Stimulated activated effector memory CD8-positive, alpha-beta T cell treated with anti-CD3 and anti-CD28 coated beads, Interleukin-12 subunit alpha, Interleukin-12 subunit beta, amount 100 ng/mL, for 72 hours (primary cell): ENCODE measurements around the gene PYGB.

Experiments
- ATAC-seq: fragments of 150-1000 bp; cut with Tn5 transposase; 2 replicates; pipeline ENCODE4 v1.10.0; 2021
- DNase-seq, 2 donors: peaks; one replicate each; pipeline ENCODE4 v3.0.0; 2021 to 2022; ENCODE audit warnings: low spot score in 2 of 2
- H3K27ac Mint-ChIP-seq: one replicate; pipeline ENCODE4 v1.8.0; 2022; ENCODE audit warnings: mild to moderate bottlenecking, mixed read lengths
- H3K36me3 Mint-ChIP-seq: one replicate; pipeline ENCODE4 v1.8.0; 2022; ENCODE audit warnings: mild to moderate bottlenecking, mixed read lengths
- H3K4me1 Mint-ChIP-seq: one replicate; pipeline ENCODE4 v1.8.0; 2022; ENCODE audit warnings: mixed read lengths
- H3K4me3 Mint-ChIP-seq: one replicate; pipeline ENCODE4 v1.8.0; 2022; ENCODE audit warnings: mild to moderate bottlenecking, mixed read lengths
- H3K9me3 Mint-ChIP-seq: one replicate; pipeline ENCODE4 v1.8.0; 2022; ENCODE audit warnings: mixed read lengths

The PYGB gene

GRCh38 chr20:25283221-25283951 is 35.5 kb downstream of the PYGB start:
- Mint-ChIP-seq H3K36me3 (peaks cover 43% of the 10 kb centered on the region), H3K27ac (peak overlapping the region; percentile 36), H3K9me3 (no peaks in the 10 kb centered on the region), H3K4me3 (no peak overlapping the region), H3K4me1 (peaks cover 9% of the 10 kb centered on the region)
- DNase-seq = no peak
- ATAC-seq = no peak

GRCh38 chr20:25284131-25284601 is 36.3 kb downstream of the PYGB start:
- Mint-ChIP-seq H3K4me1 (peaks cover 9% of the 10 kb centered on the region), H3K4me3 (no peak overlapping the region)

GRCh38 chr20:25285091-25285647 is 37.3 kb downstream of the PYGB start:
- peaks cover 59% of the 10 kb centered on the region for H3K36me3 Mint-ChIP-seq
- no peak for DNase-seq
- H3K4me3 Mint-ChIP-seq = no peak overlapping the region
- H3K9me3 Mint-ChIP-seq = no peaks in the 10 kb centered on the region
- H3K27ac Mint-ChIP-seq = peak overlapping the region; percentile 33
- H3K4me1 Mint-ChIP-seq = peaks cover 9% of the 10 kb centered on the region
- ATAC-seq = no peak

More at GRCh38 chr20:25284131-25284601, 36.3 kb downstream of the PYGB start:
- DNase-seq (no peak), ATAC-seq (no peak)
- Mint-ChIP-seq H3K27ac (peak overlapping the region; percentile 36), H3K9me3 (no peaks in the 10 kb centered on the region), H3K36me3 (peaks cover 51% of the 10 kb centered on the region)

- DNase-seq (no peak), ATAC-seq (no peak)
- peak overlapping the region; percentile 78 for H3K27ac Mint-ChIP-seq
- peaks cover 9% of the 10 kb centered on the region for H3K4me1 Mint-ChIP-seq
- no peak overlapping the region for H3K4me3 Mint-ChIP-seq
- no peaks in the 10 kb centered on the region for H3K9me3 Mint-ChIP-seq
- H3K36me3 Mint-ChIP-seq = peaks cover 68% of the 10 kb centered on the region
Observed at GRCh38 chr20:25285856-25286798, 38.2 kb downstream of the PYGB start.

- H3K36me3 Mint-ChIP-seq = peaks cover 74% of the 10 kb centered on the region
- H3K9me3 Mint-ChIP-seq = no peaks in the 10 kb centered on the region
- ATAC-seq = no peak
- no peak overlapping the region for H3K4me3 Mint-ChIP-seq
- peak overlapping the region; percentile 78 for H3K27ac Mint-ChIP-seq
- DNase-seq = no peak
- peaks cover 9% of the 10 kb centered on the region for H3K4me1 Mint-ChIP-seq
Observed at GRCh38 chr20:25286917-25287316, 39.0 kb downstream of the PYGB start.

GRCh38 chr20:25287631-25288290 is 39.9 kb downstream of the PYGB start:
- ATAC-seq (no peak), DNase-seq (no peak)
- peak overlapping the region; percentile 32 for H3K27ac Mint-ChIP-seq
- H3K36me3 Mint-ChIP-seq = peaks cover 74% of the 10 kb centered on the region
- no peak overlapping the region for H3K4me3 Mint-ChIP-seq
- no peaks in the 10 kb centered on the region for H3K9me3 Mint-ChIP-seq
- peaks cover 5% of the 10 kb centered on the region for H3K4me1 Mint-ChIP-seq

GRCh38 chr20:25288291-25289181 is 40.7 kb downstream of the PYGB start:
- ATAC-seq (peak; percentile 78), DNase-seq (no peak)
- peaks cover 5% of the 10 kb centered on the region for H3K4me1 Mint-ChIP-seq
- H3K9me3 Mint-ChIP-seq = no peaks in the 10 kb centered on the region
- H3K36me3 Mint-ChIP-seq = peaks cover 74% of the 10 kb centered on the region
- H3K27ac Mint-ChIP-seq = peak overlapping the region; percentile 78
- no peak overlapping the region for H3K4me3 Mint-ChIP-seq

- Mint-ChIP-seq H3K4me3 (no peak overlapping the region), H3K9me3 (no peaks in the 10 kb centered on the region), H3K27ac (peak overlapping the region; percentile 78), H3K4me1 (peaks cover 5% of the 10 kb centered on the region), H3K36me3 (peaks cover 69% of the 10 kb centered on the region)
- ATAC-seq (no peak), DNase-seq (no peak)
Observed at GRCh38 chr20:25289886-25290597, 42.2 kb downstream of the PYGB start.

- H3K4me1 Mint-ChIP-seq = peaks cover 5% of the 10 kb centered on the region
- ATAC-seq (no peak), DNase-seq (no peak)
- no peaks in the 10 kb centered on the region for H3K9me3 Mint-ChIP-seq
- no peak overlapping the region for H3K4me3 Mint-ChIP-seq
- peak overlapping the region; percentile 71 for H3K27ac Mint-ChIP-seq
- H3K36me3 Mint-ChIP-seq = peaks cover 68% of the 10 kb centered on the region
Observed at GRCh38 chr20:25290646-25291431, 43.0 kb downstream of the PYGB start.

- Mint-ChIP-seq H3K4me1 (peaks cover 5% of the 10 kb centered on the region), H3K36me3 (peaks cover 66% of the 10 kb centered on the region), H3K27ac (peak overlapping the region; percentile 71), H3K4me3 (no peak overlapping the region), H3K9me3 (no peaks in the 10 kb centered on the region)
- ATAC-seq = no peak
- no peak for DNase-seq
Observed at GRCh38 chr20:25291432-25292133, 43.7 kb downstream of the PYGB start.

- Mint-ChIP-seq H3K36me3 (peaks cover 58% of the 10 kb centered on the region), H3K9me3 (no peaks in the 10 kb centered on the region), H3K4me1 (no peaks in the 10 kb centered on the region), H3K4me3 (no peak overlapping the region), H3K27ac (no peak overlapping the region)
- DNase-seq (no peak), ATAC-seq (no peak)
Observed at GRCh38 chr20:25292176-25292891, 44.4 kb downstream of the PYGB start.

GRCh38 chr20:25293507-25293906 is 45.6 kb downstream of the PYGB start:
- Mint-ChIP-seq H3K4me1 (no peaks in the 10 kb centered on the region), H3K4me3 (no peak overlapping the region), H3K9me3 (no peaks in the 10 kb centered on the region), H3K27ac (peak overlapping the region; percentile 56), H3K36me3 (peaks cover 62% of the 10 kb centered on the region)
- DNase-seq = no peak
- no peak for ATAC-seq
